SK-N-SH (cell line): ENCODE results near the gene AKAP6.

ENCODE experiments used
- CTCF ChIP-seq: fragments of 200-600 bp; sonication (generic); IDR thresholded peaks from 2 replicates; pipeline ENCODE4 v1.6.1; 2017; ENCODE audit warnings: antibody characterized with exemption, mild to moderate bottlenecking, moderate library complexity
- EZH2phosphoT487 ChIP-seq: fragments of 200-600 bp; sonication (generic); IDR thresholded peaks from 2 replicates; pipeline ENCODE4 v1.6.1; 2017; ENCODE audit warnings: low read depth, mixed run types, mild to moderate bottlenecking, antibody characterized with exemption, moderate library complexity, borderline replicate concordance
- FOXM1 ChIP-seq: IDR thresholded peaks from 2 replicates; pipeline ENCODE4 v1.4.0; 2012; ENCODE audit warnings: low read depth, mild to moderate bottlenecking
- GABPA ChIP-seq: IDR thresholded peaks from 2 replicates; pipeline ENCODE4 v1.4.0; 2012; ENCODE audit warnings: low read depth, mild to moderate bottlenecking
- JUND ChIP-seq: IDR thresholded peaks from 2 replicates; pipeline ENCODE4 v1.4.0; 2012
- MEF2A ChIP-seq: IDR thresholded peaks from 2 replicates; pipeline ENCODE4 v1.4.0; 2012; ENCODE audit warnings: low read depth, borderline replicate concordance
- PBX3 ChIP-seq: IDR thresholded peaks from 2 replicates; pipeline ENCODE4; 2012
- RAD21 ChIP-seq: IDR thresholded peaks from 2 replicates; pipeline ENCODE4 v1.6.1; 2012; ENCODE audit warnings: mild to moderate bottlenecking, low read length
- RXRA ChIP-seq: IDR thresholded peaks from 2 replicates; pipeline ENCODE4 v1.4.0; 2012; ENCODE audit warnings: low read depth, mild to moderate bottlenecking, borderline replicate concordance

GRCh38 chr14:32825058-32825457, 496.0 kb downstream of the AKAP6 start:
- TF ChIP-seq CTCF (no peak), RXRA (no peak), EZH2phosphoT487 (no peak), GABPA (no peak), RAD21 (no peak), PBX3 (no peak), FOXM1 (no peak), MEF2A (no peak), JUND (no peak)
